Uterus (tissue), 2 donors: ENCODE measurements around the gene DTNA.

Source experiments
- POLR2A ChIP-seq, 2 donors: fragments of 450-650 bp; IDR thresholded peaks; one replicate each; pipeline ENCODE4 v1.6.1; 2016; ENCODE audit warnings: antibody characterized with exemption in 2 of 2, mild to moderate bottlenecking in 1 of 2, moderate library complexity in 1 of 2
- TF ChIP-seq, protein P1 (sequence below), 4 experiments: fragments of 200-600 bp in 2 of 4; fragments of 450-650 bp in 2 of 4; sonication (generic) in 2 of 4; IDR thresholded peaks; one replicate each; pipeline ENCODE4 v1.5.1; 2016 to 2019; ENCODE audit warnings: antibody characterized with exemption in 4 of 4, mild to moderate bottlenecking in 2 of 4, moderate library complexity in 1 of 4

DNA sequence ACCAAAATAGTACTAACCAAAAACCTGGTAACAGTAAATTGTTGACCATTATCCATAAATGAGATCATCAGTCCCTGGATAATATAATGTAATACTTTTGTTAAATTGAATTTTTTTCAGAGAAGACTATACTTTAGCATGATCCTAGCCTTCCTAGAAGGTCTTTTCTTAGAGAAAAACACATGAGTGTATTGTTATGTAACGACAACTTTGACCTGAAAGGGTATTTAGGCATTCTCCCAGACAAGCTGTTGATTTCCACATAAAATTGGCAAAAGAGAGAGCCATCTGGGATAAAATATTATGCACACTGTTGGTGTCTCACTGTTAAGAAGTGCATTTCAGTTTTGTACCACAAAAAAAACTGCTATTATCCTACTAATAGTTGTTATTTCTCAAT is 211.1 kb downstream of the DTNA start:
- TF ChIP-seq, protein P1, sequence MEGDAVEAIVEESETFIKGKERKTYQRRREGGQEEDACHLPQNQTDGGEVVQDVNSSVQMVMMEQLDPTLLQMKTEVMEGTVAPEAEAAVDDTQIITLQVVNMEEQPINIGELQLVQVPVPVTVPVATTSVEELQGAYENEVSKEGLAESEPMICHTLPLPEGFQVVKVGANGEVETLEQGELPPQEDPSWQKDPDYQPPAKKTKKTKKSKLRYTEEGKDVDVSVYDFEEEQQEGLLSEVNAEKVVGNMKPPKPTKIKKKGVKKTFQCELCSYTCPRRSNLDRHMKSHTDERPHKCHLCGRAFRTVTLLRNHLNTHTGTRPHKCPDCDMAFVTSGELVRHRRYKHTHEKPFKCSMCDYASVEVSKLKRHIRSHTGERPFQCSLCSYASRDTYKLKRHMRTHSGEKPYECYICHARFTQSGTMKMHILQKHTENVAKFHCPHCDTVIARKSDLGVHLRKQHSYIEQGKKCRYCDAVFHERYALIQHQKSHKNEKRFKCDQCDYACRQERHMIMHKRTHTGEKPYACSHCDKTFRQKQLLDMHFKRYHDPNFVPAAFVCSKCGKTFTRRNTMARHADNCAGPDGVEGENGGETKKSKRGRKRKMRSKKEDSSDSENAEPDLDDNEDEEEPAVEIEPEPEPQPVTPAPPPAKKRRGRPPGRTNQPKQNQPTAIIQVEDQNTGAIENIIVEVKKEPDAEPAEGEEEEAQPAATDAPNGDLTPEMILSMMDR (IDR thresholded peaks at IDR 0.05), result no peak
- no peak for TF ChIP-seq POLR2A (IDR thresholded peaks at IDR 0.05)
